ENCODE results near the gene LINS1. TPM values are rescaled to one million over a fixed set of nuclear protein-coding genes. Genes with fewer than 3 reads are reported as not detected.

The LINS1 gene
- total and polyA plus RNA-seq, 11 donors, result 3.1 to 11.8 (median 8.1) TPM

GRCh38 chr15:100635406-100636071 lies 33.6 kb upstream of the LINS1 start:
- 83 to 89% (median 87%) methylated on average over 11 of the region's 11 CpGs for WGBS, 4 donors
- intact Hi-C loops (cut with DNase I), result no loop called here
- Histone ChIP-seq H3K9me3 (no peaks in the 10 kb centered on the region), H3K36me3 (peaks cover 0 to 26% (median 16%) of the 10 kb centered on the region in 9 donors), H3K4me3 (no peak overlapping the region), H3K27ac (no peak overlapping the region), H3K27me3 (no peaks in the 10 kb centered on the region), H3K4me1 (peaks cover 0 to 4% (median 0%) of the 10 kb centered on the region in 12 donors)
- TF ChIP-seq CTCF (IDR thresholded peaks at IDR 0.05) (no peak), POLR2A (IDR thresholded peaks at IDR 0.05) (no peak)
- ATAC-seq (no peak), DNase-seq (no peak)

GRCh38 chr15:100633763-100634075 lies 31.7 kb upstream of the LINS1 start:
- Histone ChIP-seq H3K9me3 (no peaks in the 10 kb centered on the region), H3K27me3 (no peaks in the 10 kb centered on the region), H3K36me3 (peaks cover 0 to 44% (median 29%) of the 10 kb centered on the region in 9 donors), H3K4me1 (peaks cover 0 to 4% (median 0%) of the 10 kb centered on the region in 12 donors), H3K27ac (no peak overlapping the region), H3K4me3 (no peak overlapping the region)
- DNase-seq (no peak), ATAC-seq (no peak)
- TF ChIP-seq POLR2A (IDR thresholded peaks at IDR 0.05), result no peak
- no peak for TF ChIP-seq CTCF (IDR thresholded peaks at IDR 0.05)
- WGBS, 4 donors, result 87 to 97% (median 93%) methylated on average over 1 of the region's 1 CpG
- intact Hi-C loops (cut with DNase I), result loop anchor here in 2 of 10 donors (5.0 kb wide), 2 partner anchors 224 to 284 kb away; partner anchors contain the start of gene LRRK1 (in 1 of the 2)

GRCh38 chr15:100631831-100632230 lies 29.8 kb upstream of the LINS1 start:
- Histone ChIP-seq H3K36me3 (peaks cover 0 to 44% (median 29%) of the 10 kb centered on the region in 9 donors), H3K4me3 (no peak overlapping the region), H3K27me3 (no peaks in the 10 kb centered on the region), H3K27ac (no peak overlapping the region), H3K4me1 (peaks cover 0 to 7% (median 0%) of the 10 kb centered on the region in 12 donors), H3K9me3 (no peaks in the 10 kb centered on the region)
- no peak for DNase-seq
- TF ChIP-seq CTCF (IDR thresholded peaks at IDR 0.05), result no peak
- no peak for TF ChIP-seq POLR2A (IDR thresholded peaks at IDR 0.05)
- intact Hi-C loops (cut with DNase I), result loop anchor here in 3 of 10 donors (2.0 to 5.0 kb wide), 3 partner anchors 225 to 285 kb away; partner anchors contain the start of gene LRRK1 (in 1 of the 3)
- ATAC-seq, result no peak
- WGBS, 4 donors, result 79 to 91% (median 88%) methylated on average over 10 of the region's 10 CpGs

GRCh38 chr15:100628746-100629145 lies 26.8 kb upstream of the LINS1 start:
- Histone ChIP-seq H3K4me1 (peaks cover 0 to 9% (median 0%) of the 10 kb centered on the region in 12 donors), H3K4me3 (no peak overlapping the region), H3K36me3 (peaks cover 0 to 41% (median 29%) of the 10 kb centered on the region in 9 donors), H3K27me3 (no peaks in the 10 kb centered on the region), H3K27ac (no peak overlapping the region), H3K9me3 (no peaks in the 10 kb centered on the region)
- TF ChIP-seq CTCF (IDR thresholded peaks at IDR 0.05) (no peak), POLR2A (IDR thresholded peaks at IDR 0.05) (no peak)
- intact Hi-C loops (cut with DNase I), result loop anchor here in 8 of 10 donors (1.0 to 10.0 kb wide), 8 partner anchors 242 to 636 kb away; partner anchors contain the start of gene CHSY1 (in 2 of the 8)
- no peak for DNase-seq
- WGBS, 4 donors, result 75 to 81% (median 79%) methylated on average over 3 of the region's 3 CpGs
- ATAC-seq, result no peak
